Hepatic stellate cell (primary cell): ENCODE data around the gene PDCD4.
"Not testable (repeated sequence)": the region's sequence is repeated elsewhere in the genome, so short reads cannot be mapped to it uniquely, and the experiment has no call there.

Source experiments
- DNase-seq: peaks from one replicate; pipeline ENCODE4 v3.0.0; 2011; ENCODE audit warnings: low spot score

PDCD4 gene

DNA sequence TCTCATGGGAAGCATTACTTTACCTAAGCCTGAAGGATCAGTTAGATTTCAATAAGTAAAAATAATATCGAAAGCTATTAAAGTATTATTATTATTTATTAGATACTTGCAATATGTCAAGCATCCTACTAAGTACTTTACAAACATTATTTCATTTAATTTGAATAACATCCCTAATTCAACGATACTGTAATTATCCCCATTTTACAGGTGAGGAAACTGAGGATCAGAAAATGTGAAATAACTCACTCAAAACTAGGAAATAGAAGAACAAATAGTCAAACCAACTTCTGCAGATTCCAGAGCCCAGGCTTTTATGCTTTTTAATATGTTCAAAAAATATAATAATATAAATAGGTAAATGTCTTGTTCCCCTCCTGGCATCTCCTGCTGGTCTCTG is 10.3 kb upstream of the PDCD4 start:
- DNase-seq = no peak

DNA sequence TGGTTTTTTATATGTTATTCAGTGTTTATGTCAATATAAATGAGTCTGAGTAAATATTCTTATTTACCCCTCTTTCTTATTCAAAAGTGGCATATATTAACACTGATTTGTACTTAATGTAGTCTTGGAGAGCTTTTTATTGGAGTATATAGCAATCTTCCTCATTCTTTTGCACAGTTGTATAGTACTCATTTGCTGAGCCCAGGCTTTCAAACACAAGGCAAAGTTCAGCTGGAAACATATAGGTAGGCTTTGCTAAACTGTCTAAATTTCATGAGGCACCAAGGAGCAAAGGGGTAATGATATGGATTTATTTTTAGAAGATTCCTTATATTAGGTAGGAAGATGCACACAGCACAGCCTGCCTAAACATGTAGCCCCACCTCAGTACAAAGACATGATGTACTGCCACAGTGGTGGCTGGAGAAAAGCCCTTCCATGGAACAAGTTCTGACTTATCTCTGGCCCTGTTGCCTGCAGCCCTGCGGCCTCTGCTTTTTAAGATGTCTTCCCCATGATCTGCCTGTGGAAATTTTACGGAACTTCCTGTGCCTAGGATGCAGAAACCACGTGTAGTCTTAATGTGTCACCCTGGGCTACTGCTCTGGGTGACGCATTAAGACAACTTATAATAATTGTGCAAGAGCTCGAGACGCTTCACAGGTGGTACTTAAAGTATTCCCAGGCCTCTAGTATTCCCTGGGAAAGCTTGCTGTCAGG is 9.6 kb upstream of the PDCD4 start:
- no peak for DNase-seq

DNA sequence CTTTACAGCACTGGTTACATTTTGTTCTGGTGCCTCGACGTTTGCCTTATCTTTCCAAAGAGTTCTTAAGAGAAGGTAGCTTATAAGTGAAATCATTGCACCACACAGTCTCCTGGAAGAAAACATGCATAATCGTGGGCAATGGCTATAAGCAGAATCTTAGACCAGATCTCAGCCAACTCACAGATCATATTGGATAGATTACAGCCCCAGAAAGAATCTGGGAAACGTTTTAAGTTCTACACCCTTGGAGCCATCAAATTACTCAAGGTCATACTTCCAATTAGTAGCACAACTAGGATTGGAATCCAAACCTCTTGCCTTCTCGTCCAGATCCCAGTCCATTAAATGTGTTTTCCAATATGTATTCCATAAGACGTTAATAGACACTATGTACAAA is 8.8 kb upstream of the PDCD4 start:
- no peak for DNase-seq

DNA sequence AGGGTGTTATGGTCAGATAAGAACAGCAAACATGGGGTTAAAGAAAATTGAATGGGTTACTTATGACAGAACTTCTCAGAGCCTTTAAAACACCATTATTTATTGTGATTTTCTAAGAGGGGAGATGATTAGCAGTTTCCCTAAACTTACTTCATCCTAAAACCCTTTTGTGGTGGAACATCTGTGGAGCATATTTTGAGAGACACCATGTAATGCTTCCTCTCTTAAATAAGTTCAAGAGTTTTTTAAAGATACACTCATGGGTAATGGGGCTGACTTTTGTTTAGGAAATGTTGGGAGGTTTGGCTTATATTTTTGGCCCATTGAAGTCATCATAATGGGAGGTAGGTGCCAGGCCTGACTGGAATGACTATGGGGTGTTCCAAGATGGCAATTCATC is 8.4 kb upstream of the PDCD4 start:
- DNase-seq = no peak

DNA sequence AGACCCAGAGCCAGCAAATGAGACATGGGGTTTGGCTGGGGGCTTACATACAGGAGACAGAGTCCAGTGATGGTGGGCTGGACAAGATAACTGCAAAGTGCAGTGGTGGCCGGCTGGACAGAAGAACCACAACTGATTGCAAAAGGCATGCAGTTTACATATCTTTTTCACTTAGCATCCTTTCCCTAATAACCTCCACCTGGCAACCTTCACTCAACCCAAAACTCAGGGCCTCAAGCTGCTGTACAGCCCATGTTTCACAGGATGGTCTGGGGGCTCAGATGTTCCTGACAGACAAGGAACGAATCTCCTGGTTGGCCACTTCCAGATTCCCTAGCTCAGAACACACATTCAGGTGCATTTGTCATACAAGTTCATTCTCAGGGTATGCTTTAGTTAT is 7.8 kb upstream of the PDCD4 start:
- no peak for DNase-seq

DNA sequence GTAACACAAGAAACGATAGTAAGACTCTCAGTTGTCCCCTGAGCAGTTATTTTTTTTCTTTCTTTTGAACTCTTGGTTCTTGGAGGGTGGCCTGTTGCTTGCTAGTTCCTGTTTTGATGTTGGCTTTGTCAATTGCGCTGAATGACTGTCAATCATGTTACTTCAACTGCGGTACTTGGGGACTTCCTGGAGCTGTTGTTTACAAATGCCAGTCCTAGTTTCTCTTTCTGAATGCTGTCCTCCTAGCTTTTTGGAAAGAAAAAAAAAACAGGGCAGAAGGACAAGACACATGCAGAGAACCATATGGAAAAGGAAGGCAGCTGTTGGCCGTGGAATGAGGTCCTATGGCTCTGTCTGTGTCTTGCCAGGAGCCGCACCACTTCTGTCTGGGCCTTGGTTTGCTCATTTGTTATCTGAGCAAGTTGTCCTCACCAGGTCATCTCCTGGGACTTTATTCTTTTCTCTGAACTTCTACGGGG is 7.0 kb upstream of the PDCD4 start:
- DNase-seq = no peak

DNA sequence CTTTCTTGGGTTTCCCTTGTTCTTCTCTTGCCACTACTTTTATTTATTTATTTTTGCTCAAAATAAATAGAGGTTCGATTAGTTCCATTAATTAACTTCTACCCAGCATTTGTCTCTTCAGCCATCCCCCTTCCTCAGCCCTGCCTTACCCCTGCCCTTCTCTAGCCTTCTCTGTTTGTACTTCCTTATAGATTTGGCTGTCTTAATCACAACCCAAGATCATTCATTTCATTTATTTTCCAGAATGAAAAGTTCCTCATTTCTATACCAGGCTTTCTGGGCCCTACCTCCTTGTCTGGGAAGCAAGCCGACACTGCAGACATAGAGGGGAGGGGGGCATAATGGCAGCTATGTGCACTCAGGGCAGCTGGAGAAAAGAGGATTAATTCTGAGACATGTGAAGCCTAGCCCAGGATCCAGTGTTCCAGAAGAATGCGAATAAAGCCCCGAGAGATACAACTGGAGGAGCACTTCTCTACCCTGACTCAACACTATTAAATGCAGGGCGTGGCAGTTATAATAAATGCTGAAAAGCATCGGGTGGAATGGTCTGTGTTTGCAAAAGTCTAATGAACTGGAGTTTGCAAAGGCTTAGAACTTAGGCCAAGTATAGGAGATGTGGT is 6.4 kb upstream of the PDCD4 start:
- DNase-seq = peak; percentile 35

DNA sequence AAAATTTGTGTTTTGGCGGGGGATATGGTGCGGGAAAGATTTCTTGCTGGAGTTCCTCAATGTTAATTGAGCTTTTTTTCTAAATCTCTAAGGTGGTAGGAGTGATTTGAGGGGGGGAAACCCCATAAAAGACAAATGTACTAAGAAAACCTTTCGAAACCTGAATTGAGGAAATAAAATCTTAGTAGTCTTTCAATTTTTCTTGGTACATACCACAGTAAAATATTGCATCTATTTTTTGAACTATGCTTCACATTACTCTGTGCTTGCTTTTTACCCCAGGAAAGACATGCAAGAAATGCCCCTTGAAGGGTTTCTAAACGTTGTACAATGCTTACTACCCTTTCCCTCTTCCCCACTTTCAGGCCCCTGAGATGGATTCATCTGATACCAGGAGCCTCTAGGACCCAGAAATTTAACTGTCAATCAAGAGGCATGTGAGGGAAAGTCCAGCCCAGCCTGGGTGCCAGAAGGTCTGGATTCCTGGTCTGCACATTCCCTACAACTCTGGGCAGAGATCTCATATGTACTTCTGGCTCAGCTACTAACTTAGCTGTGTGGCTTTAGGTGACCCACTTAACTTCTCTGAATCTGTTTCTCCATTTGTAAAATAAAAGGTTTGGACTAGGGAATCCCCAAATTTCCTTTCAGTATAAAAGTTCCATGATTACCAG is 5.8 kb upstream of the PDCD4 start:
- no peak for DNase-seq

DNA sequence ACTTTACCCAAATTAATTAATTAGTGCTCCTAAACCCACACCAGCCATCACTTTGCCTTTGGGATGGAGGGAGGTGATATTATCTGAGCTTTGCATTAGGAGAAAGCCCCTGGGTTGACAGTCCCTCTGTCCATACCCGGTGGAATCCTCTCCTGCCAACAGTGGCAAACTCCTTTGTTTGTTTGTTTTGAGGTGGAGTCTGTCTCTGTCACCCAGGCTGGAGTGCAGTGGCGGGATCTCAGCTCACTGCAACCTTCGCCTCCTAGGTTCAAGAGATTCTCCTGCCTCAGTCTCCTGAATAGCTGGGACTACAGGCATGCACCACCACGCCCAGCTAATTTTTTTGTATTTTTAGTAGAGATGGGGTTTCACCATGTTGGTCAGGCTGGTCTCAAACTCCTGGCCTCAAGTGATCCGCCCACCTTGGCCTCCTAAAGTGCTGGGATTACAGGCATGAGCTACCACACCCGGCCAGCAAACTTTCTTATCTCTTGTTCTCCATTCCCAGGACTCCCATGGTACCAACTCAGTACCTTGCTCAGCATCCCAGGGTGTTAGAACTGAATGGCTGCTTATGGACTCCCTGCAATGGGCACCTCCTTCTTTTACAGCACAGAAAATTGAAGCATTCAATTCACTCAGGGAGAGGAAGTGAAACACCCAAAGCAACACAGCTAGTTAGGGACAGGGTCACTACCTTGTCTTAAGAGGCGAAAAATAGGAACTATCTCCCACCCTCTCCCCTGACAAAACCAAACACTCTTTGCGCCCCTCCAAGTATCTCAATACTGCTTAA is 4.5 kb upstream of the PDCD4 start:
- DNase-seq = not testable (repeated sequence)

DNA sequence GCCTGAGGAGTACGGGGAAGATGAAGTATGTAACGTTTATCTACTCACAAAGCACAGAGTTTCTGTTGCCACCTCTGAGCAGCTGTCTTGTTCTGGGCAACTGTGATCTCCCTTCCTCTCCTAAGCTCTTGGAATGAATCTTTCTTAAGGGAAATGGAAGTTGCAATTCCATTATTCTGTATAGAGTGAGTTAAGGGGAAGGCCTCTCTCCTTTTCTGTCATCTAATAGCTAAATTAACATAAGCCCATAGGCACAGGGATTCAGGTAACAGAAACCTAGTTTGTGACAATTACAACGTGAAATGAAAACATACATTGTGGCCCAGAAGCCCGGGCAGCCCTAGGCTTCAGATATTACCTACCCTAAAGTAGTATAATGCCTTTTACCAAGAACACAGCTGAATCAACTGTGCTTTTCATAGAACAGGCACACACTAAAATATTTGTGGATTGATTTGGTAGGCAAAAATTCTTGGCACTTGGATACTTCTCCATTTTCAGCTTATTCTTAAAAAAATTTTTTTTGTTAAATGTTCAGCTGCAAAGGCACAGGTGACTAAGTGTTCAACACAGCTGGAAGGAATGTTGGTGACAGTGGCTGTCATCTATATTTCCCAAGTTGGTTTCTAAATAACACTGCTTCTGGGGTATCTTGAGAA is 3.8 kb upstream of the PDCD4 start:
- DNase-seq = no peak

DNA sequence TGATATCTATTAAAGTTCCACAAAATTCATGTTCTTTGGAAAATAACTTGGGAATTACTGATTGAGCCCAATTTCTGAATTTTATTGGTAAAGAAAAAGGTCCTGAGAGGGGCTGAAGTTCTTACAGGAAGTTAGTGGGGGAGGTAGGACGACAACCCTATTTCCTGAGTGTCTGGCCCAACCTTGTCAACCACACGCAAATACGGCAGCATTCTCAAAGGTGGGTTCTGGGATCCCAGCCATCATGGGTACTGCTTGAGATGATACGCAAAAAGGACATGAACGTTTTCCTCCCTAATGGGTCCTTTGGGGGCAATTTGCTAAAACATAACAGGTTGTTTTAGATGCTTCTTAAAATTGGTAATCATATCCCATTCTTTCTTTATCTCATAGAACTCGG is 2.7 kb upstream of the PDCD4 start:
- DNase-seq = no peak

DNA sequence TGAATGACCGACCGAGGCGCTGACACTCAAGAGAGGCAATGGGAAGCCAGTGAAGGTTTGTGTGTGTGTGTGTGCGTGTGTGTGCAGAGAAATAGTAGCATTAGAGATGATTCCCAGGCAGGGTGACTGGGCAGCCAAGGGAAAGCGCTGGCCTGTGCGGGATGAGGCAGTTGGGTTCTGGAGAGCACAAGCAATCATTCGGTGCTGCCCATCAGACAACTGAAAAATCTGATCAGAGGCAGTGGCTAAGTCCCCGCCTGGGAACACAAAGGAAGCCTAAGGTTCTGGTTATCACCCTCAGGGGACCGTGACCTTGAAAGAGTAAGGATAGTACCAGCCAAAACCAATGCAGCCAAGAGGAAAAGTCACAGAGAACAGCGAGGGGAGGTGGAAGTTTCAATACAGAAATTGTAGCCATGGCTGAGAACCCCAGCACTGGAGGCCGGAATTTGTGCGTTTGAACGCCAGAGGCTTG is 868 bp upstream of the PDCD4 start:
- DNase-seq = no peak

DNA sequence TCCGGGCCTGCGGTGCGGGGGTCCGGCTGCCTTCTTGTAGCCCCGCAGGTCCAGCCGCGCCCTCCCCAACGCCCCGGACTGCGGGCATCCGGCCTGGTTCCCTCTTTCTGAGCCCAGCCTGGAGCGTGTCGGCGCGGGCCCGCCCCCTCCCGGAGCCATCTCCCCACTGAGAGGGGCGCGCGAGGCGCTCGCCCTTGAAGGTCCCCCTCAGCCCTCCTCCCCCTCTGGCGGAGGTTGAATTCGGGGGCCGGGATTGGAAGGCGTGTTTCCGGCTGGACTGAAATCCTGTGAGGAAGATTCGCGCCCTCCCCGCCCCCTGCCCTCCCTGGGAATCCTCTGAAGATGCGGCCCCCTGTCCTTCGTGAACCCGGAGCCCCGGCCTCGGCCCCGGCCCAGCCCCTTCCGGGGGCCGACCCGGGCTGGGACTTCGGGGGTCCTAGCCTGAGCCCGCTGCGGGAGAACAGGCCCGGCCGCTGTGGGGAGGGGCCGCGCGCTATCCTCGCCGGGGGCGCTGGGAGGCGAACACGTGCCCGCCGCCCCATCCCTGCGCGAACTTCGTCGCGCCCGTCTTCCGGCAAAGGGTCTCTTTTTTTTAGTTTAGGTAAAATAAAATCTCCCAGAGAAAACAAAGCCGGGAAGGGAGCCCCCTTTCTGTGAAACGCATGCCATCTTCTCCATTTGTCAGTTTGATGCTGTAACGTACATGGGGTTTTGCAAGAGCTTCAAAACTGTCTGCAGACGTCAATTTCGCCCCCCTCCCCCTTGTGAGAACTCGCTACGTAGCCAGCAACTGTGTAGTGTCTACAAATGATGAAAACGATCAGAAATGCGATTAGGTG is 636 bp downstream of the PDCD4 start:
- DNase-seq = peak; percentile 28

DNA sequence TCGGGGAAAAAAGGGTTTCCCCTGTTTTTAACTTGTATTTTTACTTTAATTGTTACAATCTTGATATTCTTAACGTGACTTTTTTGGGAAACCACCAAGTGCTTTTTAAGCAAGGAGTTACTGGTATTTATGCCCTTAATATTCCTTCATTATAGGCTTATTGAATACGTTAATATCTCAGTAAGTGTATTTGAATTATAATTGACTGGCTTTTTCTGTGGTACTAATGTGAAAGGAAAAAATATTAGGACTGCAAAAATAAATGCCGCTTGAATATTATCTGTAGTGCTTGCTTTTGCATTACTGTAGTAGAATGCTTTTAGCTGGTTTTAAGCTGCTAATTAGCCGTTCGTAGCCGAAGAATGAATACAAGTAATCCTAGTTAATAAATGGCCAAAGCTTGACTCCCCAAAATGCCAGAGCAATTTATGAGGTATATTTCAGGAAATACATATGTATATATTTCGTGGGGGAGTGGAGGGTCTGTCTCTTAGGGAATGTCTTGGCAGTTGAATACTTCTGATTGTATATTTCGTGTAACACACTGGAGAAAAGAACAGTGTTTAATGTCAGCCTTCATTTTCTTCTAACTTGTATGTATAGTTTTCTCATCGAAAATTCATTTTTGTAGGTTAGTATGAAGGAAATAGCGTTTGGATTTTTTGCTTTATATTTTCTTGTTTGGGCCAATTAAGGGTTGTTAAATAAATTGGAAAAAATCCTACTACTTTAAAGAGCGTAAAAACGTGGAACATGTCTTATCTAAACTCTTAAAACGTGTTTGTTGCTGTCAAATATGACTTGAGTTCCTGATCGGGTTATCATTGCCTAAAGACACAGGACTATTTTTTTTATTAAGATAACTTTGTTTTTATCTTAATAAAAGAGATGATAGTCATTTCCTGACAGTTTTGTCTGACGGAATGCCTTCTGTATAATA is 1.5 kb downstream of the PDCD4 start:
- DNase-seq = no peak

DNA sequence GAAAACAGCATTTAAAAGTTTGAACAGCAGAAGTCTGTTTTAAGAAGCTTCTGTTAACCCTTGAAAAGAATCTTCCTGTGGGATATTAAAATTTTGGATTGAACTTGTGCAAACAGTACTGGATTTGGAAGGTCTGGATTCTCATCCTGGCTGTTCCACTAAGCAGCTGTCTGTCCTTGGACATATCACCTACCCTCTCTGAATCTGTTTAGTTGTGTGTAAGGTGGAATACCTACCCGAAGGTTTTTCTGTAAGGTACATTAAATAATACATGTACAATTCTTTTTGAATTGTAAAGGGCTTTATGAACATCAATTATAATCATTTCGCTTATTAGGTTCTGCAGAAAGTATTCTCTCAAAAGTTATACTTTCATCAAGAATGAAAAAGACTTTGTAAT is 2.2 kb downstream of the PDCD4 start:
- no peak for DNase-seq

DNA sequence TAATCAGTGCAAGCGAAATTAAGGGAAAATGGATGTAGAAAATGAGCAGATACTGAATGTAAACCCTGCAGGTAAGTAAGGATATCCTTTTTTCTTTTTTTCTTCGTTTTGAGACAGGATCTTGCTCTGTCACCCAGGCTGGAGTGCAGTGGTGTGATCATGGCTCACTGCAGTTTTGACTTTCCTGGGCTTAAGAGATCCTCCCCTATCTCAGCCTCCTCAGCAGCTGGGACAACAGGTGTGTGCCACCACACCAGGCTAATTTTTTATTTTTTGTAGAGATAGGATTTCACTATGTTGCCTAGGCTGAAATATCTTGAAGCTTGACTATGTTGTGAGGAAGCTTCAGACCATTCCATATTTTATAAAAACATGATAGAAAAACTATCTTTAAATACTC is 4.3 kb downstream of the PDCD4 start:
- no peak for DNase-seq

DNA sequence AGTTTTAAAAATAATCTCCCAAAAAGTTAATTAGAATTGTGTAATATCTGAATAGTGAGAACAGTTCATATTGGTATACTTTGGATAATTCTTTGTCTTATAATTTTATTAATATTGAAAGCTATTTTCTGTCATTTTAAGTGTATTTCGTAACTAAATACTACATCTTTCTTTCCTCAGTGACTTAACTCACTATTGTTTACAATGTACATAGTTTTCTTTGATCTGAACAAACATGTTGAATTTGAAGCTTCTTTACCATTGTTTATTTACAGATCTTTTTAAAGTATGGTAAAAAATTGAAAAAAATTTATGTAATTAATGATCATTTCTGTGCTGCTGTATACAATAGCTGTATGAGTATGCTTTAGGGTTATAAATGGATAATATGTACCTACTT is 5.1 kb downstream of the PDCD4 start:
- DNase-seq = no peak

DNA sequence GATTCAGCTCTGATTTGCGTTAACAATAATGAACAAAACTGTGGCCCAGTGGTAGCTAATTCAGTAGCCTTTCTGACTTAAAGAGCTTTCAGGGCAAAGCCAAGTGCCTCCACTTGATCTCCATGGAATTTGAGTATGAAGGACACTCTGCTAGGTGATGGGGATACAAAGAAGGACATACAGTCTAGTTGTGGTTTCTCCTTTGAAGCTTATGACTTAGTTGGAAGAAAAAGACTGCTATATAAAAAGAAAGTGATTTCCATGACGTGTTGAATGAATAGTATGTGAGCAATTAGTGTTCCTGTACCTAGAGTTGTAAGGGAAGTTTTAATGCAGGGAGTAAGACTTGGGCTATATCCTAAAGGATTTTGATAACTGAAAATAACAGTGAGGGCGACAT is 8.3 kb downstream of the PDCD4 start:
- no peak for DNase-seq

DNA sequence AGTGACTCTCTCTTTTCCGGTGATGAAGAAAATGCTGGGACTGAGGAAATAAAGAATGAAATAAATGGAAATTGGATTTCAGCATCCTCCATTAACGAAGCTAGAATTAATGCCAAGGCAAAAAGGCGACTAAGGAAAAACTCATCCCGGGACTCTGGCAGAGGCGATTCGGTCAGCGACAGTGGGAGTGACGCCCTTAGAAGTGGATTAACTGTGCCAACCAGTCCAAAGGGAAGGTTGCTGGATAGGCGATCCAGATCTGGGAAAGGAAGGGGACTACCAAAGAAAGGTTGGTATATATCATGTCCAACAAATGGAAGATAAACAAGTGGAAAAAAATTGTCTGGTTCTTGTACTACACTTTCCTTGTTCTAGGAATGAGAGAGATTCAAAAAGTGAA is 9.5 kb downstream of the PDCD4 start:
- DNase-seq = no peak

DNA sequence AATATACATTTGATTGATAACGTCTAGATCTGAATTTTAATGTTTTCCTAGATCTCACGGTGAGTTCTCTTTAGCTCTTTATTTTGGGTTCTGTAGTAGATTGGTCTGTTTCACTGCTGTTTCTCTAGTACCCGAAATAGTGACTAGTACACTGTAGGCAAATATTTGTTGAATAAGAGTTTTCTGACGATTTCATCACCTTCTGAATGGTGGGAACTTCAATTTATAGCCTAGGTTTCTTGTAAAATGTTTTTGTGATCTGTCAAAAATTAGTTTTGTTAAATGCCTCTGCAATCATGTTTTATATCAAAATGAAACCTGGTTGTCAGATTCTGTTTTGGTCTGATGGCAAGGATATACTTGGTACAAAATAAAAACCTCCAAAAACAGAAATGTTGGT is 10.2 kb downstream of the PDCD4 start:
- DNase-seq = no peak
